Stimulated activated CD4-positive, alpha-beta T cell treated with anti-CD3 and anti-CD28 coated beads, TNF-alpha, amount 100 ng/mL, for 4 hours (primary cell): ENCODE data around the gene CD82.

Experiments used
- DNase-seq, 3 experiments: peaks; one replicate each; pipeline ENCODE4 v3.0.0-alpha.2; 2020; ENCODE audit warnings: low read depth in 3 of 3

Gene CD82

DNA sequence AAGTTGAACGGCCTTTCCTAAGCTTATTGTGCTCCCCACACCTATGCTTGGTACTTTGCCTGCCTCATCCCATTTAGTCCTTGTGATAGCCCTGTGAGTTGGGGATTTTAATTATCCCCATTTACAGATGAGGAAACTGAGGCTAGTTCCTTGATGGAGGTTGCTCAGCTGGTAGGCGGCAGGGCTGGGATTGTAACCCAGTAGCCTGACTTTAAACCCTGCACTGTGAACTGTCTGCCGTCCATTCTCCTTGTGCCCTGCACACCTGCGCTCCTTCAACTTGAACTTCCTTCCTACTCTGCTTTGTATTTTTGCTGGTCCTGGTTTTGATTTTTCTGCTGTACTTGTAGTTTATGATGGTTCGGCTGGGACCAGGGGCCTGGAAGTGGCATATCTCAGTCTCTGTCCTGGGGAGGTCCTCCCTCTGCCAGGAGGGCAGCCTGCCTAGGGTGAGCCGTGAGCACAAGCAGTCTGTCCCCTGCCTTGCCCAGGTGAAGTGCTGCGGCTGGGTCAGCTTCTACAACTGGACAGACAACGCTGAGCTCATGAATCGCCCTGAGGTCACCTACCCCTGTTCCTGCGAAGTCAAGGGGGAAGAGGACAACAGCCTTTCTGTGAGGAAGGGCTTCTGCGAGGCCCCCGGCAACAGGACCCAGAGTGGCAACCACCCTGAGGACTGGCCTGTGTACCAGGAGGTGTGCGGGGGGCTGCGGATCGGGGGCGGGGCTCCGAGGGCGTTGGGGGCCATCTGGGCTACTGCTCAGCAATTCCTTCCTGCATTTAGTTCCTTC lies 52.4 kb downstream of the CD82 start:
- DNase-seq, result no peak

DNA sequence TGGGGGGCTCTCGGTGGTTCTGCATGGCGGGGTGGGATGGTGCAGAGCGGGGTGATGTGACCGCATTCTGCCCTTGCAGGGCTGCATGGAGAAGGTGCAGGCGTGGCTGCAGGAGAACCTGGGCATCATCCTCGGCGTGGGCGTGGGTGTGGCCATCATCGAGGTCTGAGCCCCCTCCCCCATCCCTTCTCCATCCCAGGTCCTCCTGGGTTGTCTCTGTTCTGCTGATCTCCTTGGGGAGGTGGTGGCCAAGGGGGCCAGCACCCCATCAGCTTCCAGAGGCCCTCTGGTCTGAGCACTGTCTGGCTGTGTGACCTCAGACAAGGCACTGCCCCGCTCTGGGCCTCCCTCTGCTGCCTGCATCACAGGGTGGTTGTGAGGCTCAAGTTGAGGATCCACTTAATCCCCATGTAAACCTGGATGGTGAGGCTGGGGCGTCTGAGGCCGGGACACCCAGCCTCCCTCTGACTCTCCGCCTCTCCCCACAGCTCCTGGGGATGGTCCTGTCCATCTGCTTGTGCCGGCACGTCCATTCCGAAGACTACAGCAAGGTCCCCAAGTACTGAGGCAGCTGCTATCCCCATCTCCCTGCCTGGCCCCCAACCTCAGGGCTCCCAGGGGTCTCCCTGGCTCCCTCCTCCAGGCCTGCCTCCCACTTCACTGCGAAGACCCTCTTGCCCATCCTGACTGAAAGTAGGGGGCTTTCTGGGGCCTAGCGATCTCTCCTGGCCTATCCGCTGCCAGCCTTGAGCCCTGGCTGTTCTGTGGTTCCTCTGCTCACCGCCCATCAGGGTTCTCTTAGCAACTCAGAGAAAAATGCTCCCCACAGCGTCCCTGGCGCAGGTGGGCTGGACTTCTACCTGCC lies 53.3 kb downstream of the CD82 start:
- DNase-seq, result no peak

DNA sequence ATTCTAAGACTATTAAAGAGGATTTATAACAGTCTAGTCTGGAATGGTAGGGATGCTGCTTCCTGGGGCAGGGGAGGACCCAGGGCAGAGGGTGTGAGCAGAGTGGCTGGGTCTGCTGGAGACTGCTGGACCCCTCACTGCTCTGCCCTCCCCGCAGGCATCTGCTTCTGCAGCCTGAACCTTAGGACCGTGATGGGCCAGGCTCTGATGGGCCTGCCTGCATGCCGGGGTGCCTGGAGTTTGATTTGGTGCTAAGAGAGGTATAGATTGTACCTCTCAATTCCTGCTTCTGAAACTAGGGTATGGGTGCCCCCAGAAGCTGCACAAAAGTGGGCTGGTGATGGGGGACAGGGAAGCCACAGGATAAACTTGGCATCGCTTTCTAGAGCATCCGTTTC lies 54.9 kb downstream of the CD82 start:
- no peak for DNase-seq

DNA sequence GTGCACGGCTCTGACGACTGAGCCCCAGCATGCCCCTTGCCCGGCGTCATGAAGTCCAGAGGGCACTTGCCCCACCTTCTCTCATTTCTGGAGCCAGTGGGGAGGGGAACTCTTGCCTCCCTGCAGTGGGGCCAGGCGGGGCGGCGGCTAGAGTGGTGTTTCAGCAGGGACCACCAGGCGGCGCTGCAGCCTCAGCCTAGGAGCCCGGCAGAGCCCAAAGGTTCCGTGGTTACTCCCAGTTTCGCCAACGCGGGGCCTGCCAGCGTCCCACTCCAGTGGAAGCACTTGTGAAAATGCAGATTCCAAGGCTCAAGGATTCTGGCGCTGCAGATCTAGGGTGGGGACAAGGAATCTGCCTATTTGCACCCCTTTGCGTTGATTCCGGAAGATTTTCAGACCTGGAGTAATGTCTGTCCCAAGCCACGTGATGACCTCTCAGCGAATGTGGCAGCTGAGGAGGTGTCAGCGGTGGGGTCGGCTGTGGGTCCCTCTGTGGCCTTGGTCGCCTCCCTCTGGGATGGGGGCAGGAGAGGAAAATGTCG lies 55.7 kb downstream of the CD82 start:
- no peak for DNase-seq

DNA sequence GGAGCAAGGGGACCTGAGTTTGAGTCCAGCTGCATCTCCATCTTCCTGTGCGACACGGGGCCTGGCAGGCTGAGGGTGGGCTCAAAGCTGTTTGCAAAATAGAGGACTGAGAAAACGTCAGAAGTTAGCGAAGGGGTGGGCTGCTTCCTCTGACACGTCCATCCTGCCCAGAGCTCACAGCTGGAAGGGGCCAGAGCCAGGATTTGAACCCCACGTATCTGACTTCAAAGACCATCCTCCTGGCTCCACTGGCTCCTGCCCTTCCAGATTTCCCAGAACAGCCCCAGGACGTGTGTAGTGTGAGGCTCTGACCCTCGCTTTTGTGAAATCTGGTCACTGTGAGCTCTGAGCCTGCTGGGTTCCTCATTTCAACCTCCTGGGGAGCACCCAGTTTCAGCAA lies 56.3 kb downstream of the CD82 start:
- DNase-seq, result no peak

DNA sequence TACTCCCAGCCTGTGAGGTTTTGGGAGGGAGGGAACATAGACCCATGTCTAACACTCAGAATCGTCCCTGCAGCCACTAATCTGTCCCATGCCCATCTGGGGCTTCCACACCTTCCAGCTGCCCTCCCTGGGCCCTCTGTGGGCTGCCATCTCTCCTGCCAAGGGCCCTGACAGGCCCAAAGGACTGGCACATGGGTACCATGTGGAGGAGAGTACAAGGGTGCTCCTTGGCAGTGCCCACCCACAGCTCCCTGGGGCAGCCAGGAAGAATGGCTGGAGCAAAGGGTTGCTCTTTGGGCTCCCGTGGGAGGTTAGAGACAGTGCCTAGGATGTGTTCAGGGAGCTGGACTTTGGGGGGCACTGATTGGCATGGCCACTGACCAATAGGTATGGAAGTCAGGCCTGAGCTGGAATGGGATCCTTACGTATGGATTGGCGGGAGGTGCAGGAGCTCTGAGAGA lies 56.8 kb downstream of the CD82 start:
- no peak for DNase-seq

DNA sequence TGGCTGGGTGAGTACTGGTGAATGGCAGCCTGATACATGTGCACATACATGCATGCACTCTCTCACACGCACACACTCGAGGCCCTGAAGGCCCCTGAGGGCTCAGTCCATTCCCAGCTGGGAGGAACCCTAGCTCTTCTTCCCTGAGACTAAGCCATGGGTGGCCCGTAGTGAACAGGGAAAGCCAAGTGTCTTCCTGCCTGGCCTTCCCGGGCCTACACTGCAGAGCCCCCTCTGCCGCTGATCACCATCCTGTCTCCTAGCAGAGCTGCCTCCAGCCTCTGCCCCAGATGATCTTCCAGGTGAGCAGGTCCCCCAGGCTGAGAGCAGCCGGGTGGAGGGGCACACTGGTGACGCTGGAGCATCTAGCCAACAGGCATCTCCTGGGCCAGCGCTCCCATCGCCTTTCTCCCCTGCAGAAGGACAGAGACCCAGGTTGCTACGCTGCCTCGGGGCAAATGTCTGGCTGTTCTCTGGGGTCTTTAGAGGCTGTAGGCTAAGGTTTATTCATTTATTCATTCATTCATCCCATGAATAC lies 57.3 kb downstream of the CD82 start:
- no peak for DNase-seq

DNA sequence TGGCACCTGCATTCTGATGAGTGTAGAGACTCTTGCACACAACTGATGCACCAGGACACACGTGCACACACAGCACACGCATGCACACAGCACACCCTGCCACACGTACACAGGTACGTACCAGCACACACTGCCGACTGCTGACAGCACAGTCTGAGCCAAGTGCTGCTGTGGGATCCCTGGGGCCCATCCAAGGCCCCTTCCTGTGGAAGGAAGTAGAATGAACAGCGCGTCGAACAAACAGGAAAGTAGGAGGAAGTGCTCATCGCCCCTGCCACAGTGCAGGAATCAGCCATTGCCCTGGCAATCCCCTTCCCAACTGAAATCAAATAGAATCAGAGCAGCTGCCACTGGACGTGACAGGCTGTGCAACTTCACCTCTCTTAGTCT lies 57.9 kb downstream of the CD82 start:
- no peak for DNase-seq

DNA sequence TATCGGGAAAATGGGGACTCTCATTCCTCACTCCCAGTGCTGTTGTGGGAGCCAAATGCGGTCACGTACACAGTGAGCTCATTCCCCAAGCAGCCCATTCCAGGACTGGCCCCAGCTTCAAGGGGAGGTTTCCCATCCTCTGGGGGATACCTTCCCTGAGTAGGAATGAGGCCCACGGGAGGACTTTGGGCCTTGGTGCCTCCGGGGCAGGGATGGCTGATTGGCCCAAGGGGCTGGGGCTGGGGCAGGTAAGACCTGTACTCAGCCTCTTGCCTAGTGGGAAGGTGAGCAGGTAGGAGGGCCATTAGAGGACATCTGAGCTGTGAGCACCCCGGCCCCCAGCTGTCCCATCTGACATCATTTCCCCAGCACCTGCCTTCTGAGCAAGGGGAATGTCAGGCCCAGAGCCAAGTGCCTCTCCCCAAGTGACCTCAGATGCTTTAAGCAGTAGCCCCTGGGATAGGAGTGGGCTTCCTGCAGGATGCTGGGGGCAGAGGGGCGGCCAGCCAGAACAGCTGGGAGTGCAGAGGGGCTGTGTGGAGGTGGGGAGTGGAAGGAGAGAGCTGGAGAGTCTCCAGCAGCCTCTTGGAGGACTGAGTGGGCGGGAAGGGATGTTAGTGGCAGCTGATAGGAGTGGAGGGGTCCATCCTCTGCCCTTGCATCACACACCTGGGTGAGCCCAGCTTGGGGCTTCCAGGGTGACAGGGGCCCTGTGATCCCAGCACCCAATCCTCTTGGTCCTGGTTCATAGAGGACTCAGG lies 58.4 kb downstream of the CD82 start:
- DNase-seq, result no peak

DNA sequence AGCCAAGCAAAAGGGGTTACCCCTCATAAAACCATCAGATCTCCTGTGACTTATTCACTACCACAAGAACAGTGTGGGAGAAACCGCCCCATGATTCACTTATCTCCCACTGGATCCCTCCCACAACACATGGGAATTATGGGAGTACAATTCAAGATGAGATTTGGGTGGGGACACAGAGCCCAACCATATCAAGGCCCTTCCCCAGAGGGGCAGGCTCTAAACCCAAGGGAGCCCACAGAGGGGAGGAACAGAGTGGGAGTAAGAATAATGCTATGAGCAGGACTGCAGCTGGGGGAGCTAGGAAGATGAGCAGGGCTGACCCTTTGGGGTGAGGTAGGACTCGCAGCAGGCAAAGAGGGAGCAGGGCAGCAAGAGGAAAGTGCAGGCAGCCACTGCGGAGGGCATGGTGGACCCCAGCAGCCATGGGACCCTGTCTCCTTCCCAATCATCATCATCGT lies 59.3 kb downstream of the CD82 start:
- no peak for DNase-seq

DNA sequence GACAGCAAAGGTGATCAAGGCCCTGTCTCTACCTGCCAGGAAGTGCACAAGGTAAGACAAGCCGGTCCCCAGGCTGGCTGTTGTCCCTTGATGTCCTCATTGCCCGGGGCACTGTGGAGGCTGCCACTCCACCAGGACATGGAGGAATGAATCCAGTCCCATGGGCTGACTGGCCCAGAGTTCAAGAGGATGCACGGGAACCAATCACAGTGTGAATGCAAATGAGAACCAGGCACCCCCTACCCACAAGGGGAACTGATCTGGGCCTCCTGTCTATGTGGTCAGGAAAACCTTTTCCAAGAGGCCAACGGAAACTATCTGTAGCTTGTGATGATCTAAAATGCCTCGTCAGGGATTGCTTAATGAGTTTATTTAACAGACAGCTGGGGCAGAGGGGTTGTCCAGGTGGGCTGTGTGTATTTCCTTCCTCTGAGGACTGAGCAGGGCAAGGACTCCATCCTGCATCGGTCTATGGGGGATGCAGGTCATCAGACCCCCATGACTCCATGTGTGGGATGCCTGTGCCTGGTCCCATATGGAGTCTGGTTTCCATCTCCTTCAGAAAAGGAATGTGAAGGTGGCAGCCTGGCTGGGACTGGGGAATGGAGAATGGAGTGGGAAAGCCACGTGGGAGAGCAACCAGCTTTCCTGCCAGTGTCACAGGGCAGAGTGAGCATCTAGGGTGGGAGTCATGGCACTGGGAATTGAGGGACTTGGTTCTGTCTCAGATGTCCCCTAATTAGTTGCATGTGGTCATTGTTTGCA lies 60.5 kb downstream of the CD82 start:
- DNase-seq, result no peak

DNA sequence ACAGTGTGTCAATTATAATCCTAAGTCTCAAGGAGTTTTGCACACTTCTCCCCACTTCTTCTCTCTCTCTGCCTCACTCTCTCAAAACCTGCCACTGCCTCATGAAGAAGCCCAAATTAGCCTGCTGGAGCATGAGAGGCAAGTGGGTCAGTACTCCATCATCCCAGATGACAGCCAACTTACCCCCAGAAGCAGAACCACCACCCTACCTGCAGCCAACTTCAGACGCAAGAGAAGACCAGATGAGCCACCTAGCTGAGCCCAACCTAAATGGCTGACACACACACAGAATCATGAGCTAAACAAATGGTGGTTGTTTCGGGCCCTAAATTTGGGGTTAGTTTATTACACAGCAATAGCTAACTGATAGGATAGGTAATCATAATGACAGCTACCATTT lies 61.2 kb downstream of the CD82 start:
- no peak for DNase-seq

DNA sequence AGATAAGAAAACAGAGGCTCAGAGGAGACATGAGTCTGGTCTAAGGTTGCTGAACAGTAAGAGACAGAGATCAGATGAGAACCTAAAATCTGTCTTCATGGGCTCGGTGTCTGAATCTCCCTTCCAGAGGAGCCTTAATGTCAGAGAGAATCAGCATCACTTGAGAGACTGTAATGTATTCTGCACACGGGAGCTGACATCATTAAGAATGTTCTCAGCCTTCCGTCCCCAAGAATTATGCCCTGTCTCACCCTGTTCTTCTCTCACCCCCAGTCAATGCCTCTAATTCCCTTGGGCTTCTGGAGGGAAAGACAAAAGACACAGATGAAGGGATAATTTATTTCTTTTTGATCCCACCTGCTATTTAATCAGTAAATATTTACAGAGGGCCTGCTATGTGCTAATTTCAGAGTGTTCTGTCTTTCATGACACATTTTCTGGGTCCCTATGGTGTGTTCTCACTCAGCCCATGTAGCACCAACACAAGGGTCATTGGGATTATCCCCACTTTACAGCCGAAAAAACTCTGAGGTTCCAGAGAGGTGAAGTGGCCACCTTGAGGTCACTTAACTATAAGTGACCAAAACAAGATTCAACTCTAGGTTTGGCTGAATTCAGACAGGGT lies 61.8 kb downstream of the CD82 start:
- DNase-seq, result no peak

DNA sequence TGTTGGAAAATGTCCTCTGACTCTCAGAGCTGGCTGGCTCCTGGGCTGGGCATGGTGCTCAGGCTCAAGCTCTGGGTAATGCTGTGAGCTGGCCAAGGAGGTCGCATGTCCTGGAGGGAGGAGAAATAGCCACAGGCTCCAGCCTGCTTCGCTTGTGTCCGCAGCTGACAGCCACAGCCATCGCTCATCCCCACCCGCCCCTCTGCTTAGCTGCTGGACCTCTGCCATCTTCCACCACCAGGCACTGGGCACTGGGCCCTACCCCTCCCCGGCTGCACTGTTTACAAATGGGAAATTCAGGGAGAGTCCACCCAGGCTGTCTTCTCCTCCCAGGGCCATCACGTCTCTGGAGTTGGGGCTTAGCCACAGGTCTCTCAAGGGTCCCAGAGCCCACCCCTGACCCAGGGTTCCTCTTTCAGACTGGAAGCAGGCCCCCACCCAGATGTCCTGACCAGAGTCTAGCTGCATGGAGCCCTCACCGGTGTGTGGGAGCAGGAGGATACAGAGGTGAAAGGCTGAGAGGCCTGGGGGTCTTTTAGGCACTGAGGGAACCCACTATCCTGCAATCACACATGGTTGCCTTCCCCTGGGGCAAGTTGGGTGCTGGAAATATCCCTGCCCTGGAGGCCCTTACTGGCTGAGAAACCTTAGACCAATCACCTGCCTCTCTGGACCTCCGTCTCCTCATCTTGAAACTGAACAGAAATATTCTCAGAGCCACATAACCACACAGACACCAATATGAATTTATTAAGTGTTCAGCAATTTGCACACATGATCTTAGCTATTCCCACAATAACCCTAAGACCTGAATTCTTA lies 62.7 kb downstream of the CD82 start:
- DNase-seq, result no peak

DNA sequence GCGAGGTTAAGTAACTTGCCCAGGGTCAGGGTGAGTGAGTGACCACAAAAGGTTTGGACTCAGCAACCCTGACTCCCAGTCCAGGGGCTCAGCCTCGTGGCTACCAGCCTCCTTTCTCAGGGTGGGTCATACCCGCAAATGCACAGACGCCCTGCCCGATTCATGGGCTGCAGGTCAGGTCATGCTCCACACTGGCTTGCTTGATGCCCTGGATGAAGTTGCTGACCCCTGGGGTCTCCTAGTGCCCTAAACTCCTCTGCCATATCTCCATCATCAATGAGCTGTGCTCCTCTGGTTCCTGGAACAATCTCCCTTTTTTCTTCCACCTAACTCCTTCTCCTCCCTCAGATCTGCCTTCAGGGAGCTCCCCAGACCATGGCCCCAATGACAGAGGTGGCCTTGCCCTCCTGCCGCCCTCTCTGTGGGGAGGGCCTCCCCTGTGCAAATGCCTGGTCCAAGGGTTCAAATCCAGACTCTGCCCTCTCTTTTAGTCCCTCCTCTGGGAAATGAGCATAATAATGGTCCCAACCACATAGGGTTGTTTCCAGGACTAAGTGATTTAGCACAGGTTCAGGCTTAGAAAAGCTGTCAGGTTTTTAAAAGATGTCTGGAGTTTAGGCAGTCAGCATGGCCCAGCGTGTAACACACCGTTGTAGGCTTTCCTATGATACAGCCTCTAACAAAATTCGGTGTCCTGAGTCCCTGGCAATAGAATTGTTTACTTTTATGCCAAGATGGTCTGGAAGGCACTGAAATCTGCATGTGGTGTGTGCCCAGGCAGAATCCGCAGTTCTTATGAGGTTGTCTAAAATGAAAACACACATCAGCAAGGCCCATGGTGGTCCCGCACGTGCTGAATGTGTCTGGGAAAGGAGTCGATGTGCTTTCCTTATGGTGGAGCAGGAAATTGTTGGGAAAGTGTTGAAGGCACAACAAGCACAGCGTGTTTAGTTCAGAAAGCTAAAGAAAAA lies 63.6 kb downstream of the CD82 start:
- DNase-seq, result no peak

DNA sequence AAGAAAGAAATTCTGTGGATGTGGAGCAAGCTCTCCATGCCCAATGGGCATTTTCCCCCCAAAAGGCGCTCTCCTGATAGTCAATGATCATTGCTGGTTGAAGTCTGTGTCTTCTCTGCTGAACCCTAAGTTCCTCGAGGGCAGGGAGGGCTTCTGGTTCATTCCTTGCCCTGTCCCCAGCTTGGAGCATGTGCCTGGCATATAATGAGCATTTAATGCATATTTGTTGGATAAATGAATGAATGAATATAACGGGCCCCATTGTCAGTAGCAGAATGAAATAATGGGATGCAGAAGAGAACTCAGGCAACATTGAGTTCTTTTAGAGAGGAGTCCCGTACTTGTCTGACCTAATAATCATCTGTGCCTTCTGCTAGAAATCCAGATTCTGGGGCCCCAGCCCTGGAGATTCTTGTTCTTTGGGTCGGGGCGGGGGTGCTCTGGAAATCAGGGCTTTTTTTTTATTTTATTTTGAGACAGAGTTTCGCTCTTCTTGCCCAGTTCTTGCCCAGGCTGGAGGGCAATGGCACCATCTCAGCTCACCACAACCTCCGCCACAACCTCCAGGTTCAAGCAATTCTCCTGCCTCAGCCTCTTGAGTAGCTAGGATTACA lies 64.4 kb downstream of the CD82 start:
- DNase-seq, result no peak

DNA sequence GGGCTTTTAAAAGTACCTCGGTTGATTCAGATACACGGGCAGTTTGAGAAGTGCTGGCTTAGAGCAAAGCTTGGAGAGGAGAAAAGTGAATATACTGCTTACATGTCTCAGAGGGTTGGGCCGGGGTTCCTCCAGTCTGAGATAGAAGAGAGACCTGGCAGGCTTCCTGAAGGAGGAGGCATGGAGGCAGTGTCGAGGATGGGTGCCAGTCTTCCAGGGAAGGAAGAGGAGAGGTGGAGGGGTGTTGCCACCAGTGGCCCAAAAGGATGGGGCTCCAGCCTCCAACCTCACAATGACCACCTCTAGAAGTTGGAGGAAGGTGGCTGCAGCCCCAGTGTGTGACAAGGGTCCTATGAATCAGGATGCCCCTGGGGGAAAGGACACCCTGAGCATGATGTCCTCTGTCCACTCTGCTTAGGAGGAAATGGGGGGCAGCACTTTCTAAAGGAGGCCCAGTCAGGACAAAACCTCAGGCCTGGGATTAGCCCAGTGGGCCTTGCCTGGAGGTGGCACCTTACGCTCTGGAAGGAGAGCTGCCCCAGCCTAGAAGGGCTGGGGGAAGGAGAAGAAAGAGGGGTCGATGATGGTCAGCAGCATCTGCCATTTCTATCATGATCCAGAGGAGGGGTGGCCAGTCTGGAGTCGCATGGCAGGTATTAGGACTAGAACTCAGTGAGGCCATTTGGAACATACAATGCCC lies 65.2 kb downstream of the CD82 start:
- DNase-seq, result no peak
